Transverse colon (tissue), 4 donors: ENCODE data around the gene FIZ1. TPM values are rescaled to one million over a fixed set of nuclear protein-coding genes. Genes with fewer than 3 reads are reported as not detected.
A peak's percentile ranks its signal among the peaks of the same experiment; 100 is the strongest.

Experiments
- DNase-seq: peaks from one replicate; pipeline ENCODE4 v3.0.0-alpha.2; 2019
- H3K27ac ChIP-seq, 4 donors: fragments of 200-600 bp; sonication (generic); 2 replicates each; pipeline ENCODE4 v1.5.1; 2016 to 2018; ENCODE audit warnings: inconsistent platforms in 4 of 4
- H3K27me3 ChIP-seq: fragments of 200-600 bp; sonication (generic); 2 replicates; pipeline ENCODE4 v1.5.1; 2017; ENCODE audit warnings: inconsistent platforms
- H3K36me3 ChIP-seq, 4 donors: fragments of 200-600 bp; sonication (generic); 2 replicates each; pipeline ENCODE4 v1.5.1; 2017 to 2019; ENCODE audit warnings: inconsistent platforms in 4 of 4
- H3K4me1 ChIP-seq, 4 donors: fragments of 200-600 bp; sonication (generic); 2 replicates each; pipeline ENCODE4 v1.5.1; 2017 to 2020; ENCODE audit warnings: inconsistent platforms in 4 of 4
- H3K4me3 ChIP-seq, 4 donors: fragments of 200-600 bp; sonication (generic); 1 replicate in 1 of 4; 2 replicates in 3 of 4; pipeline versions ENCODE4 v1.5.1 to v1.6.1; 2017 to 2019; ENCODE audit warnings: inconsistent platforms in 4 of 4
- H3K9me3 ChIP-seq, 2 donors: fragments of 200-600 bp; sonication (generic); 2 replicates each; pipeline ENCODE4 v1.5.1; 2017 to 2019; ENCODE audit warnings: inconsistent platforms in 2 of 2
- EP300 ChIP-seq: sonication (generic); formaldehyde crosslinking; IDR thresholded peaks from one replicate; pipeline ENCODE4 v1.6.1; 2017; ENCODE audit warnings: antibody characterized with exemption, low read depth
- POLR2A ChIP-seq: fragments of 450-650 bp; IDR thresholded peaks from one replicate; pipeline ENCODE4 v1.6.1; 2016; ENCODE audit warnings: antibody characterized with exemption, mild to moderate bottlenecking, moderate library complexity
- POLR2AphosphoS5 ChIP-seq, 3 donors: sonication (generic); formaldehyde crosslinking; IDR thresholded peaks; one replicate each; pipeline ENCODE4 v1.6.1; 2016; ENCODE audit warnings: antibody characterized with exemption in 3 of 3
- WGBS, 2 donors: methylation state at CpG; one replicate each; pipeline ENCODE4 v1.1.5; 2018; ENCODE audit warnings: low coverage in 1 of 2; 5-methylcytosine and 5-hydroxymethylcytosine counted together
- in situ Hi-C, 4 donors: fragments of 200-750 bp; cut with MboI; loops; one replicate each; pipeline versions ENCODE4 v1.15.0 to v1.15.1; 2017; ENCODE audit warnings: low sequenced_read_pairs in 3 of 4, low pct_ligation_motif_present in 1 of 4, low pct_unique_long_range_greater_than_20kb in 1 of 4
- intact Hi-C: fragments of 100-400 bp; cut with DNase I; formaldehyde crosslinking; loops from one replicate; pipeline ENCODE4 v1.15.1; 2023; ENCODE audit warnings: low total_unique reads
- total RNA-seq, 4 donors: library from RNA; depleted of rRNA; stranded (reverse); fragments of >200 nt; gene quantifications; one replicate each; pipeline ENCODE4 v1.1.0, GENCODE V29; 2016
- TF ChIP-seq, protein P1 (sequence below), 5 experiments: fragments of 200-600 bp in 3 of 5; fragments of 450-650 bp in 2 of 5; sonication (generic) in 3 of 5; IDR thresholded peaks; 1 replicate in 2 of 5; 2 replicates in 3 of 5; pipeline ENCODE4 v1.5.1; 2016 to 2017; ENCODE audit warnings: antibody characterized with exemption in 5 of 5, inconsistent platforms in 3 of 5, mild to moderate bottlenecking in 2 of 5, moderate library complexity in 1 of 5

The FIZ1 gene
- total RNA-seq, 4 donors from 2014 or later = 8.5 to 137 (median 18.3) TPM

DNA sequence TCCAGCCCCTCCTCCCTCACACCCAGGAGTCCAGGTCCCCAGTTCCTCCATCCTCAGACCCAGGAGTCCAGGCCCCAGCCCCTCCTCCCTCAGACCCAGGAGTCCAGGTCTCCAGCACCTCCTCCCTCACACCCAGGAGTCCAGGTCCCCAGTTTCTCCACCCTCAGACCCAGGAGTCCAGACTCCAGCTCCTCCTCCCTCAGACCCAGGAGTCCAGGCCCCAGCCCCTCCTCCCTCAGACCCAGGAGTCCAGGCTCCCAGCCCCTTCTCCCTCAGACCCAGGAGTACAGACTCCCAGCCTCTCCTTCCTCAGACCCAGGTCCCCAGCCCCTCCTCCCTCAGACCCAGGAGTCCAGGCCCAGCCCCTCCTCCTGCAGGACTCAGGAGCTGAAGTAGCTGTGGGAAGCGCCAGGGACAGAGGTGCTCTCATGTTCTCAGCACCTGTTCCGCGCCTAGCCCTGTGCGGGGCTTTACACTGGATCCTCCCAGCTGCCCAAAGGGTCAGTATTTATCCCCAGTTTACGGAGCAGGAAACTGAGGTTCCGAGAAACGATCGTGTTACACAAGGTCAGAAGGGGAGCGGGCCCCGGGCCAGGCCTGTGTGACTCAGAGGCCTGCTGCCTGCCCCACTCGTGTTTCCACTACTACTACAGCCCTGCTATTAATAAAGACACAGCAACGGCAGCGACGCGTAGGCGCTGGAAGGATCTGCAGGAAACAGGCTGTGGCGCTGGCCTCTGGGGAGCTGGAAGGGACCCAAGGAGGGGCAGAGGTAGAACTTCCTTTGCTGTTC, 52.3 kb downstream of the FIZ1 start:
- H3K4me3 ChIP-seq = no peak overlapping the region
- in situ Hi-C loops = no loop called here

DNA sequence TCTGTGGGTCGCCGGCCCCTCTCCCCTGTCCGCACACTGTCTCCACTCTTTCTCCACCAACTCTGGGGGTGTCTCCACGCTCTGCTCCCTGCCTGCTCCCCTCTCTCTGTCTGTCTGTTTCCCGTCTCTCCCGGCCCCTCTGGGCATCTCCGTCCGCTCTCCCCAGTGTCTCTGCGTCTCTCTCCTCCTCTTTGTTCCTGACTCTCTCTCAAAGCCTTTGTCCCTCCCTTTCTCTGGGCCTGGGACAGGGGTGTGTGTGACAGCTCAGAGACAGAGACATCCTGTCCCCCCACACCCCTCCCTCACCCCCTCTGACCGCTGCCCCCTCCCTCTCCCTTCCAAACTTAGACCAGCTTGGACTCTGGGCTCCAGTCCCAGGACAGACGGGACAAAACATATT, 53.3 kb downstream of the FIZ1 start:
- Histone ChIP-seq H3K9me3 (no peaks in the 10 kb centered on the region), H3K27me3 (peaks cover 21% of the 10 kb centered on the region), H3K4me1 (peaks cover 0 to 11% (median 7%) of the 10 kb centered on the region in 4 donors), H3K36me3 (no peaks in the 10 kb centered on the region), H3K27ac (peak overlapping the region in 3 of 4 donors; percentile 56 to 62 (median 61)), H3K4me3 (no peak overlapping the region)
- in situ Hi-C loops (no loop called here), intact Hi-C loops (no loop called here)
- TF ChIP-seq EP300 (no peak), POLR2A (no peak), POLR2AphosphoS5 (IDR thresholded peaks at IDR 0.05) (no peak)
- TF ChIP-seq, protein P1, sequence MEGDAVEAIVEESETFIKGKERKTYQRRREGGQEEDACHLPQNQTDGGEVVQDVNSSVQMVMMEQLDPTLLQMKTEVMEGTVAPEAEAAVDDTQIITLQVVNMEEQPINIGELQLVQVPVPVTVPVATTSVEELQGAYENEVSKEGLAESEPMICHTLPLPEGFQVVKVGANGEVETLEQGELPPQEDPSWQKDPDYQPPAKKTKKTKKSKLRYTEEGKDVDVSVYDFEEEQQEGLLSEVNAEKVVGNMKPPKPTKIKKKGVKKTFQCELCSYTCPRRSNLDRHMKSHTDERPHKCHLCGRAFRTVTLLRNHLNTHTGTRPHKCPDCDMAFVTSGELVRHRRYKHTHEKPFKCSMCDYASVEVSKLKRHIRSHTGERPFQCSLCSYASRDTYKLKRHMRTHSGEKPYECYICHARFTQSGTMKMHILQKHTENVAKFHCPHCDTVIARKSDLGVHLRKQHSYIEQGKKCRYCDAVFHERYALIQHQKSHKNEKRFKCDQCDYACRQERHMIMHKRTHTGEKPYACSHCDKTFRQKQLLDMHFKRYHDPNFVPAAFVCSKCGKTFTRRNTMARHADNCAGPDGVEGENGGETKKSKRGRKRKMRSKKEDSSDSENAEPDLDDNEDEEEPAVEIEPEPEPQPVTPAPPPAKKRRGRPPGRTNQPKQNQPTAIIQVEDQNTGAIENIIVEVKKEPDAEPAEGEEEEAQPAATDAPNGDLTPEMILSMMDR (IDR thresholded peaks at IDR 0.05) = no peak
- DNase-seq = no peak
- WGBS, 2 donors = 73% methylated on average over 11 of the region's 11 CpGs; no CpG with 5 or more reads in 1 of the 2 donors

More for the DNA sequence above, 52.3 kb downstream of the FIZ1 start:
- H3K9me3 ChIP-seq = no peaks in the 10 kb centered on the region
- peak overlapping the region; percentile 56 to 67 (median 62) for H3K27ac ChIP-seq
- no peaks in the 10 kb centered on the region for H3K36me3 ChIP-seq
- DNase-seq = peak; percentile 55
- H3K4me1 ChIP-seq = peaks cover 0 to 11% (median 7%) of the 10 kb centered on the region in 4 donors
- peaks cover 21% of the 10 kb centered on the region for H3K27me3 ChIP-seq
- intact Hi-C loops = no loop called here
- TF ChIP-seq POLR2AphosphoS5 (IDR thresholded peaks at IDR 0.05) = peak in 2 of 3 donors; percentile 30 to 43
- TF ChIP-seq, protein P1 (IDR thresholded peaks at IDR 0.05) = no peak
- 15 to 56% methylated on average over 5 to 17 of the region's 17 CpGs for WGBS, 2 donors

DNA sequence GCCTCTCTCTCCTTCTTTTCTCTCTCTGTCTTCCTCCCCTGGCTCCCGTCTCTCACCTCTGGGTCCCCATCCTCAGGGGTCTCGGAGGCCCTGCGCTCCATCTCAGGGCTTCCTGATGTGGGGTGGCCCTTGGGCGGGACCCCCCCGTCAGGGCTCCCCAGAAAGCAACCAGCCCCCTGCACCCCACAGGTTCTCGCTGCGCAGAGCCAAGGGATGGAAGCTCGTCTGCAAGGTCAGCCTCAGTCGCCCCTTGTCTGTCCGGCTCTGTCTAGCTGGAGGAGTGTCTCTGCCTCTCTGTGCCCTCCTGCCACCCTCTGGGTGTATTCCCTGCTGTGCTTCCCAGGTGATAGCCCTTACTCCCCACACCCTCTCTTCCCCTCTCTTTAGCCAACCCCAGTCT, 53.9 kb downstream of the FIZ1 start, which contains the start of gene SBK3:
TSS of gene SBK3 (minus strand) at position 101 of the 400 bp plus-strand sequence. CDS start at position 101, 0 bp downstream.
- in situ Hi-C loops = no loop called here
- H3K27ac ChIP-seq = peak within 1 kb of the TSS; percentile 56 to 67 (median 62)
- H3K9me3 ChIP-seq = no peaks in the 10 kb centered on the region
- TF ChIP-seq EP300 (no peak), POLR2A (no peak)
- TF ChIP-seq, protein P1 (IDR thresholded peaks at IDR 0.05) = no peak
- no peaks in the 10 kb centered on the region for H3K36me3 ChIP-seq
- no peak for DNase-seq
- intact Hi-C loops = no loop called here
- H3K4me1 ChIP-seq = peaks cover 0 to 11% (median 7%) of the 10 kb centered on the region in 4 donors
- H3K4me3 ChIP-seq = no peak within 1 kb of the TSS
- peaks cover 21% of the 10 kb centered on the region for H3K27me3 ChIP-seq
- WGBS, 2 donors = 83% methylated on average over 10 of the region's 10 CpGs; no CpG with 5 or more reads in 1 of the 2 donors

DNA sequence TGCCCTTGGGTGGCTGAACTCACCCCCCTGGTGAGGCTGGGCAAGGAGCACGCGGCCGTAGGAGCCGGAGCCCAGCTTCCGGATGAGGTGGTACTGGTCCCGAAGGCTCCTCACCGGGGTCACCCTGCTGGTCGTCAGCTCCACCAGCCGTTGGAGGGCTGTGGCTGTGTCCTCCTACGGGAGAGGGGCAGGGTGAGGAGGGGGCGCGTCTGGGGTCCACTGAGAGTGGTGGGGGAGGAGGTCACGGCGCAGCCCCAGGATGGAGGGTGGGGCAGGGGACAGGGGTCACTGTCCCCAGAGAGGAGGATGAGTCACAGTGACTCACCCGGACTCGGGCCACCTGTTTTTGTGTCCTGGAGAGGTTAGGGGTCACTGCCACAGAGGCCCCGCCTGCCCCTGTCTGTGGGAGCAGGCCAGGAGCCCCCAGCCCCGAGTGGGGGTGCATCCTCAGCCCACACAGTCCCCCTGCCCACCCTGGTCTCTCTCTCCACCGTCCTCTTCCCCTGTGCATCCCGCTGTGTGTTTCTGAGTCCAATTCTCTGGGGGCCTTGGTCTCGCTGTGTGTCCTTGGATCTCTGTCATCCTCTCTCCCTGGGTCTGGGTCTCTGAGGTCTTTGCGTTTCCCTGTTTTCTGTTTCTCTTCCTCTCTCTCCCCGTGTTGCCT, 54.4 kb downstream of the FIZ1 start:
- intact Hi-C loops = no loop called here
- no peak for DNase-seq

More for the DNA sequence above, 54.4 kb downstream of the FIZ1 start:
- in situ Hi-C loops = no loop called here
- WGBS, 2 donors = 61 to 62% methylated on average over 7 to 23 of the region's 23 CpGs
- no peaks in the 10 kb centered on the region for H3K36me3 ChIP-seq
- peaks cover 0 to 8% (median 4%) of the 10 kb centered on the region in 4 donors for H3K4me1 ChIP-seq
- no peak overlapping the region for H3K4me3 ChIP-seq
- no peak overlapping the region for H3K27ac ChIP-seq
- peaks cover 21% of the 10 kb centered on the region for H3K27me3 ChIP-seq
- no peaks in the 10 kb centered on the region for H3K9me3 ChIP-seq
- TF ChIP-seq EP300 = no peak
- TF ChIP-seq, protein P1 (IDR thresholded peaks at IDR 0.05) = no peak
- TF ChIP-seq POLR2AphosphoS5 (IDR thresholded peaks at IDR 0.05) = no peak
